ENCODE measurements around the gene OLFML2B.

OLFML2B gene

GRCh38 chr1:161982507-161982895, 41.2 kb downstream of the OLFML2B start:
- no peak for TF ChIP-seq CTCF (IDR thresholded peaks at IDR 0.05; ENCODE audit: low read depth, low read length, missing control alignments)
- DNase-seq (ENCODE audit: low read depth), result no peak
- no peak overlapping the region for H3K4me3 ChIP-seq (ENCODE audit: low read depth, low read length)

- no peak for DNase-seq (ENCODE audit: low read depth)
- no peak overlapping the region for H3K4me3 ChIP-seq (ENCODE audit: low read depth, low read length)
- TF ChIP-seq CTCF (IDR thresholded peaks at IDR 0.05; ENCODE audit: low read depth, low read length, missing control alignments), result no peak
These were observed 41.7 kb downstream of the OLFML2B start for GRCh38 chr1:161981735-161982506.

- no peak overlapping the region for H3K4me3 ChIP-seq (ENCODE audit: low read depth, low read length)
- no peak for DNase-seq (ENCODE audit: low read depth)
- TF ChIP-seq CTCF (IDR thresholded peaks at IDR 0.05; ENCODE audit: low read depth, low read length, missing control alignments), result no peak
These were observed 42.5 kb downstream of the OLFML2B start for GRCh38 chr1:161981126-161981525.

GRCh38 chr1:161978011-161978790, 45.5 kb downstream of the OLFML2B start:
- no peak for TF ChIP-seq CTCF (IDR thresholded peaks at IDR 0.05; ENCODE audit: low read depth, low read length, missing control alignments)
- no peak for DNase-seq (ENCODE audit: low read depth)
- no peak overlapping the region for H3K4me3 ChIP-seq (ENCODE audit: low read depth, low read length)

GRCh38 chr1:161973924-161974845, 49.5 kb downstream of the OLFML2B start:
- no peak for DNase-seq (ENCODE audit: low read depth)
- H3K4me3 ChIP-seq (ENCODE audit: low read depth, low read length), result no peak overlapping the region
- no peak for TF ChIP-seq CTCF (IDR thresholded peaks at IDR 0.05; ENCODE audit: low read depth, low read length, missing control alignments)

- DNase-seq (ENCODE audit: low read depth), result no peak
- no peak for TF ChIP-seq CTCF (IDR thresholded peaks at IDR 0.05; ENCODE audit: low read depth, low read length, missing control alignments)
- H3K4me3 ChIP-seq (ENCODE audit: low read depth, low read length), result no peak overlapping the region
These were observed 50.8 kb downstream of the OLFML2B start for GRCh38 chr1:161972828-161973227.
